Fibroblast of skin of back (primary cell): ENCODE measurements around the gene ACIN1.
A peak's percentile ranks its signal among the peaks of the same experiment; 100 is the strongest.
"Not testable (repeated sequence)": the region's sequence is repeated elsewhere in the genome, so short reads cannot be mapped to it uniquely, and the experiment has no call there.

Source experiments
- DNase-seq: peaks from one replicate; pipeline ENCODE4 v3.0.0-alpha.2; 2013

ACIN1 gene

DNA sequence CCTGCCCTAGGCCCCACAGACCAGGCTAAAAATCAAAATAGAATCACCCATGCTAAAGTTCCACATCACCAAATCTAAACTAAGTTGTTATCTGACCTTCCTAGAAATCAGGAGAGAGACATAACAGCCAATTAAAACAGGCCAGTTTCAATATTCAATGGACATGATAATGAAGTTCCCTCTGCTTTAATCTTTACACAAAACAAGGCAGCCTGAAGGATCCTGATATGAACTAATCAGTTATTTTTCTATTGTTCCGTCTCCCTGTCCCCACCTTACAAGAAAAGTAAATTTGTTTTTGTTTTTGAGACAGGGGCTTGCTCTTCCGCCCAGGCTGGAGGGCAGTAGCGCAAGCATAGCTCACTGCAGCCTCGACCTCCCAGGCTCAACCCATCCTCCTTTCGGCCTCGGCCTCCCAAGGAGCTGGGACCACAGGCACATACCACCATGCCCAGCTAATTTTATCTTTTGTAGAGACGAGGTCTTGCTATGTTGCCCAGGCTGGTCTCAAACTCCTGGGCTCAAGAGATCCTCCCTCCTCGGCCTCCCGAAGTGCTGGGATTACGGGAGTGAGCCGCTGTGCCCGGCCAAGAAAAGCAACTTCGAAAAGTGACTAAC is 29.5 kb upstream of the ACIN1 start:
- no peak for DNase-seq

DNA sequence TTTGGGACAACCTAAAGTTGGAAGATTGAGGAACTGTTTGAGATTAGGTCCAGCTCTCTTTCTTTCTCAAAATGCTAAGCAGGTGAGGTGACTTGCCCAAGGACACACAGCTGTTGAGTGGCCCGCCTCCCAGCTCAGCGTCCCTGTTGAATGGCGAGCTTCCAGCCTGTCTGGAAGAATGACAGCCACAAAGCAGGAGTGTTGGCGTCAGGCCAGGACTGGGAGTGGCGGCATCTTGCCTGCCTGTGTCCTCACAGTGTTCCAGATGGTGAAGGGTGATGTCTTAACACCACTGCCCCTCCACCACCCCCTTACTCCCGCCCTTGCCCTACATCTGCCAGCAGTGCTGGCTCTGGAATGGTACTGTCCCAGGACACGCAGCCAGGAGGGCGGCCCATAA is 28.5 kb upstream of the ACIN1 start:
- DNase-seq, result peak; percentile 19

DNA sequence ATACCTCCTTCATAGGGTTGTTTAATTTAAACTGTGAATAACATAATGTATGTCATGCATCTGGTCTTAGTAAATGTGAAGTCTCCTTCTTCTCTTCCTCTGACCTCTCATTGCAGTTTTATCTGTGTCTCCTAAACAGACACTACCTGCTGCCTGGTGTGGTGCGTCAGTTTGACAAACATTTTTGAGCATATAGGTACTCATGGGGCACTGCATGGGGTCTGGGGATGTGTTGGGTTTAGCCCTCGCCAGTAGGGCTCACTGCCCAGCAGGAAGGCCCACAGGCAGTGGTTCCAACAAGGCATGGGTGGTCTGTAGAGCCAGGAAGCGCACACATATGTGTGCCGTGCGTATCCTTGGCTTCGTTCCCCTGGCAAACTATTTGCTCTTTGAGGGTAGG is 27.1 kb upstream of the ACIN1 start:
- DNase-seq, result no peak

DNA sequence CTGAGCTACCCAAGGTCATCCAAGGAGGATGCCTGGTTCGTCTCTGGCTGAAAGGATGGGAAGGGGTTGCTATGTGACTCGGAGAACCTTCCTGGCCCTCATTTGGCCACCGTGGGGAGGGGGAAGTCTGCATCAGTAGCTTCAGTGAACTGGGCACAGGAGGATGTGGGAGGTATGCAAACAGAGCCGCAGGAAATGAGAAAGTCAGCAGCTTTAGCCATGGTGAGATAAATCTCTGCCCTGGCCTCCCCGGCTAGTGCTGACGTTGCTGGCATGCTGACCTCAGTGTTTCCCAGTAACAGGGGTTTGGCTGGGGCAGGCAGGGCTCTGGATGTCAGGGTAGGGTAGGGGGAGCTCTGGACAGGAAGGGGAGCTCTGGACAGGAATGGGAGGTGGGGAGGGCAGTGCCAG is 26.4 kb upstream of the ACIN1 start:
- DNase-seq, result peak; percentile 20

DNA sequence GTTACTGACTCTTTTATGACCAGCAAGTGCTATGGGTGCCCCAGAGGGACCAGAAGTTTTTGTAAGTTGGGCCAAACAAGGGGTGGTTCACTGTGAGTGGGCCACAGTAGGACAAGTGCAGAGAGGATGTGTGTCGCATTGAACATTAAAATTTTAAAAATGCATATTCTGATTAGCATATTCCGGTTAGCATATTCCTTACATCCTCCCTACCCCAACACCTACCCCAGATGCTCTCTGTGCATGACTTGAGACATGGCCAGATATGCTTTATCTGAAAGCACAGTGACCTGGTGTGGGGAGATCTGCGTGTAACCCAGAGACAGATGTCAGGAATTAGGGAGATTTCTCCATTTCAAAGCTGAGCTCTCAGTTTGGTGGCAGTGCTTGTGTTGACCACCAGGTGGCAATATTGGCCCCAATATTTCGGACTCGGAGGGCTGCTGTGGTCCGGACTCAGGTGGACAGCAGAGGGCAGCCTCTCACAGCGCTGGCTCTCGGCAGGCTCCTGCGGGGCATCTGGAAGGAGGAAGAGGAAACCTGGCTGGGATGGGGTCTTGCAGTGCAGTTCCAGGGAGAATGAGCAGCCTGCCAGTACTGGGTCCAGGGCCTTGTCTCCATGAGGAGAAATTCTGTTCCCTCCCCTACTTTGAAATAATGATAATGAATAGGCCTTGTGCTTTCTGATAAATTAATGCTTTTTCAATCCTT is 25.8 kb upstream of the ACIN1 start:
- DNase-seq, result peak; percentile 80

DNA sequence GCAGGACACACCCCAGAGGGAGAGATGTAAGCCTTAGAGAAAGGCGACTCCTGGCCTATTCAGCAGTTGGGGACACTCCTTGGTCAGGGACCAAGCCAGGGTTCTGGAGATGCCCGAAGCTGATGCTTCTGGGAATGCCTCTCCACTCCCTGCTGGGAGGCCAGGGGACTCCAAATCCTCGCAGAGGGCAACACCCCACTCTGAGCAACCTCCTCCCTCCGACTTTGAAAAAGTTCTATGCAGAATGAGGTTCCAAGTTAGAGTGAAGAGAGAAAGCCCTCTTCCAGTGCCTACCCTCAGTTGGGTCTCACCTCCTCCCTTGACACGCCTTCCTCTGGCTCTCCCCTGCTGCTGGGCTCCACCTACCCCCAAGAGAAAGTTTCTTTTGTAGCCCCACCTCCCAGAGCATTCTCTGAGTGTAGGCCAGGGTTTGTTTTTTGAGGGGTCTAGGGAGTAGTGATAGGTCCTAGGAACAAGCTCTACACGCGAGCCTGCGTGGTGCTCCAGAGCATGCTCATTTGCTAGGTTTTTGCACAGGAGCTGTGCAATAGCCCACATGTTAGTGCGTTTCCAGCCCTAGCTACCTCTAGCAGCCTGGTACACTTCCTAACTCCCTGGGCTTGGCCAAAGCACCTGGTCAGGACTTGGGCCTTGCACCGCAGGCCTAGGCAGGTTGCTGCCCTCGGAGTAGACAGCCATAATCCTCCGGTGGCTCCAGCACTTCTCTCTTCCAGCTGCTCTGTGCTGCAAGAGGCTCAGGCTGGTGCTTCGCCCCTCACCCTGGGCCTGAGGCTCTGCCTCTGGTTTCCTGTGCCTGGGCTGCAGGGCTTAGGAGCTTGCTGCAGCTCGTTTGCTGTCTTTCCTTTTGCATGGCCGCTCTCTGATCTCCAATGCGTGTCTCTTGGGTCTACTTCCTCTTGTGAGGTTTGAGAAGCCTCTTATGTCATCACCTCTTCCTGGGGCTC is 24.7 kb upstream of the ACIN1 start:
- DNase-seq, result no peak

DNA sequence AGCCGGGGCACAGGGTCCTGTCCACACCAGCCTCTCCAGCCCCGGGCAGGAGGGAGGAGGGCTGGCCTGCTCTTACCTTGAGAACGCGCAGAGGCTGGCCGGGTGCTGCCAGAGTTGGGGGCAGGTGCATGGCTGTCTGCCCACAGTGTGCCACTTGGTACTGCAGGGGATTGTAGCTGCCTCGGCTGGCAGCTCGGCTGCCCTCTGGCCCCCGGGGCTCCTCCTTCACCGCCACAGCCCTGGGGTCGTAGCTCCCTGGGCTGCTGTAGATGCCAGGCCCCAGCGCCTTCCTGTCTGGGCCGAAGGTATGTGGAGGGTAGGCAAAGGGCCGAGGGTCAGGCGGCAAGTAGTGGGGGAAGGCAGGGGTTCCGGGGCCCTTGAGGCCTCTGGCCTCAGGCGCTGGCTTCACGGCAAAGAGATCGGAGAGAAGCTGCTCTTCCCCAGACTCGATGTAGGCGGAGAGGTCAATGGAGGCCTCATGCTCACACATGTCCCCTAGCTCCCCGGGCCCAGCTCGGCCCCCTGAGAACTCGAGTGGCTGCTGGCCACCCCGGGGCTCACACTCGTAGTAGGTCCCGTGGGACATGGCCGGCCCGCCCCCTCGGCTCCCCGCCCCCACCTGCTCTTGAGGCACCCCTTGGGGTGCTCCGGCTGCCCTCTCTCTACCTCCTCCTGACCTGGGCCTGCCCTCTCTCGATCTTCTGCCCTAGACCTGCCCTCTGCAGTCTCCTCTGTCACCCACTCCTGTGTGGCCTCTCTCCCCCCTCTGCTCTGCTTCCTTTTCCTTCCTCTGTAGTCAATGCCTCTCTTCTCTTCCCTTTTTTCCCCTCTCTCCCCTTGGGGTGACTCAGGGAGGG is 23.8 kb upstream of the ACIN1 start, which contains the start of gene CEBPE:
Gene CEBPE (minus strand): TSS at position 750 of the 857 bp plus-strand sequence. CDS start 164 bp downstream, at position 586.
- no peak for DNase-seq

DNA sequence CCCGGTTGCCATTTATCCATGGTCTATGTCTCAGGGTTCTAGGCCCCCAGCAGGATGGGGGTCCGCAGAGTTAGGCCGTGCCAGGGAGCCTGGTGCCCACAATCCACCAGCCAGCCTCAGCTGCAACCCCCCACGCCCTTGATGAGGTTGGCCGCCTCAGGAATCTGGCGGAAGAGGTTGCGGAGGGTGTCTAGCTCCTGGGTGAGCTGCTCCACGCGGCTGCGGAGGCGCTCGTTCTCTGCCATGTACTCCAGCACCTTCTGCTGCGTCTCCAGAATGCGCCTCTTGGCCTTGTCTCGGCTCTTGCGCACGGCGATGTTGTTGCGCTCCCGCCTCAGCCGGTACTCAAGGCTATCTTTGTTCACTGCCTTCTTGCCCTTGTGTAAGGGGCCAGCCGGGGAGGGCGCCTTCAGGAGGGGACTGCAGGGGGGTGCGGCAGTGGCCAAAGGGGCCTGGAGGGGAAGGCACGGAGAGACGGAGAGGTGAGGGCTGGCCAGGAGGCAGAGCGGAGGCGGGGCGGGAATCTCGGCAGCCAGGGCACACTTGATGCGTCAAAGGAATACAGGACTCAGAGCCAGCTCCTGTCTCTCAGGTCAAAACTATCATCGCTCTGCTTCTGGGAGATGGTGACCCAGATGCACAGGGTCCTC is 22.6 kb upstream of the ACIN1 start:
- DNase-seq, result no peak

DNA sequence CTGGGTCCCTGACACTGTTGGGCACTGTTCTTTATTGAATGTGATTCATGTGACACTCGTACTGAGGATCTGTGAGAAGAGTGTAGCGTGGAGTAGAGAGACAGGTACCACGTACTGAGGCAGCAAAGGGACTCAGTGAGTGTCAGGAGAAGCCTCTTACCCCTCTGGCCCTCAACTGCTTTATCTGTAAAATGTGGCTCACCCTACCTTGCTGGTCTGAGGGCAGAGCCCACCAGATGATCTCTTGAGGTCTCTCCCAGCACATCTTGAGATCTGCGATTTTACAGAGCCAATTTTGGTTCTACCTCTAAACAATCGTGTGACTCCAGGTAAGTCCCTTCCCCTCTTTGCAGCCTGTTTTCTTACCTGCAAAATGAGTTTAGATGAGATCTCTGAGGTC is 21.0 kb upstream of the ACIN1 start:
- no peak for DNase-seq

DNA sequence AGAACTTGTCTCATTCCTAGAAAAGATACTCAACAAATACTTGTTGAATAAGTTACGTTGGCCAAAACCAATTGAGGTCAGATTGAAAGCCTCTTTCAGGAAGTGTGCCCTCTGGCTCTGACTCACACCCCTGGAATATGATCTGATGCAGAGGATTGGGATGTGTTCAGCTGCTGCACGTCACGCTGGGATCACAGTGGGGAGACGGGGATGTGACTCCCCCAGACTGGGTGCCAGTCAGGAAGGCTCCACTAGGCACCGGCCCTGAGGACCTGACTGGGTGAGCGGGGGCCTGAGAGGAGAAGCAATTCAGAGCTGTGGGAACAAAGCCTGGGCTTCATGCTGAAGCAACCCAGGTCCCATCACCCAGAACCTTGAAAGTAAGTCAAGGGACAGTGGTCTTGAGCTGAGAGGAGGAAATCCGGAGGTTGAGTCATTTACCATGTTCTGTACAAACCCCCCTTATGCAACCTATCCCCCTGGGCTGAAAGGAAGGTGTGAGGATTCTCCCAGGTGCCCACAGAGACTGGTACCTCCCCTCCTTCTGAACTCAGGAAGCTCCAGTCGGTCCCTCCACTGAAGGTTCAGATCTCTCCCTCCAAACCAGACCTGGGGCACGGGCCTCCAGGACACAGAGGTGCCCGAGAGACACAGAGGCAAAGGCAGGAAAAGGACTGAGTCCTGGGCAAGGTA is 20.2 kb upstream of the ACIN1 start:
- peak; percentile 97 for DNase-seq

DNA sequence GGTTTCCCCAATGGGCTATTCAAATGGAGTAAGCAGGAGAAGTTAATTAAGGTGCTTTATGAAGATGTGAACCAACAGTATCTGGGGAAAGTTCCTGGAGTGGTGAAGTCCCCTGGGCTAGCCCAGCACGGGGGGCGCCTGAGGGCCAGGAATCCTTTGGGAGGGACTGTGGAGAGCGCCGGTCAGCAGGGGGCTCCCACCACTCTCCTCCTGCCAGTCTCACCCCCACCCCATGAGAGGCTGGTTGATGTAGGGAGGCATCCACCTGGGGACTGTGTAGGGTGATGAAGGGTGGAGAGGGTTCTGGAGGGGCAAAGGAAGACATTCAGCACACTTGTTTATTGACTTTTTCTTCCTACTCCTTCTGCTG is 19.7 kb upstream of the ACIN1 start:
- DNase-seq, result no peak

DNA sequence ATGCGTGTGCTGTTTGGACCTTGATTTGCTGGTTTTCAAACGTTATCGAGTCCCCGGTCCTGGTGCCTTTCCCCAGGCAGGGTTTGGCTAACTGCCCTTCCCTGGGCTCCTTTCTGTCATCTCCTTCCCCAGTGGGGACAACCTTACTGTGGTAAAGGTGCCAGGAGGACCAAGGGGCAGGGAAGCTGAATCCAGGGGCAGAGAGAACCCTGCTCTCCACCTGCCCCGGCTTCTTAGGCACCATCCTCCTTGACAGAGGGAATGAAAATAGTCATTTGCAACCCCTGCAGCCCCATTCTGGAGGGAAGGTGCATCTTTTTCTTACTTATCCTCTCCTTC is 19.2 kb upstream of the ACIN1 start:
- no peak for DNase-seq

DNA sequence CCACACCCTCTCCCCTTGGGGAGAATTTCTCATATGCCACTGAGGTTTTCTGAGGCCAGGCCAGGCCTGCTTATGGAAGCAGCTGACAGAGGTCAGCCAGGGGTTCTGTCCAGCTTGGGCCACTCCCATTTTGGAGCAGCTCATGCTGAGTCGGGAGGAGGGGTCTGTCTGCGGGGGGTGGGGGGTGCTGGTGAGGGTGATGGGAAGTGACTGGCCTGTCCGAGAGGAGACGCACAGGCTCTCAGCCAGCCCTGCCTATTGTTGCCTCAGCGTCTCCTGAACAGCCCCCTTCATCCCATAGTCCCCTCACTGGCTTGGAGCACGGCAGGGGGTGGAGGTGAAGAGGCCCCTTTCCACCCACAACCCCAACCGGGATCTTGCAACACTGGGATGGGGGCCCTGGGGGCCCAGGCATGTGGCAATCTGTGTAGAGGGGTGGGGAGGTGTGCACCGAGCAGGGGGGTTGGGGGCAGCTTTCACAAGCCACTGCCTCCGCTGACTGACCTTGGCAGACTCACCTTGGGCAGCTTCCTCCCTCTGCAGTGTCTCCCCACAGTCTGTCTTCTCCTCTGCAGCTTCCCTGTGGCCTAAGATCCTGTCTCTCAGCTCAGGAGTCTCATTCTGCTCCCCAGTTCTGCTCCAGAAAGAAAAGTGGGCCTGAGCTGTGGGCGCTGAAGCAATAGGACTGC is 18.6 kb upstream of the ACIN1 start:
- DNase-seq, result no peak

DNA sequence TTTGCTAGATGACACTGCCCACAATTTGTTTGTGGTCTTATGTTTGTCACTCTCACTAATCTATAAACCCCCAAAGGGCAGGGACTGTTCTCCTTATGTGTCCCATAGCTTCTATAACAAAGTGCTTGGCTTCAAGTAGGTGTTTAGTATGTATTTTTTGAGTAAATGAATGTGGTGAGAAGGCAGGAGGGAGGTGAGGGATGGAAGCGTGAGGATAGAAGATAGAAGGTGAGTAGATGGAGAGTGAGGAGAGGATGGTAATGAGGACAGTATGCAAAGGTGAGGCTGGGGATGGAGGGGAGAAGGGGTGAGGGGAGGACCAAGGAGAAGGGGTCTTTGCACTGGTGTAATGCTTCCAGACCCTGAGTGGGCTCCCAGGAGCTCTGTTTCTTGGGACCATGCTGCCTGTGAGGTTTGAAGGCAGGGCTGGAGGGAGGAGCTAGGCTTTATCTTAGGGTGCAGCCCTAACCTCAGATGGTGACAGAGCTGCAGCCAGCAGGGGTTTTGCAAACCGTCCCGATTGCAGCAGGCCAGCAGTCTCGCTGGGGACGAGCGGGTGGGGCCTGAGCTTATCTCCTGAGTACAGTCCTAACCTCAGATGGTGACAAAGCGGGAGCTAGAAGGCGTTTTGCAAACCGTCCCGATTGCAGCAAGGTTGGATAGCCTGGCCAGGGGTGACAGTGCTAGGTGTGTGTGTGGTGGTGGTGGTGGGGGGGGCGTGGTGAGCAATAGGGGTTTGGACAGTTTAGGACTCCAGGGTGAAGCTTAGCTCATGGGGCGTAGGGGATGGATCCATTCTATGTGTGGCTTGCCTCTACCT is 17.6 kb upstream of the ACIN1 start:
- DNase-seq, result no peak

DNA sequence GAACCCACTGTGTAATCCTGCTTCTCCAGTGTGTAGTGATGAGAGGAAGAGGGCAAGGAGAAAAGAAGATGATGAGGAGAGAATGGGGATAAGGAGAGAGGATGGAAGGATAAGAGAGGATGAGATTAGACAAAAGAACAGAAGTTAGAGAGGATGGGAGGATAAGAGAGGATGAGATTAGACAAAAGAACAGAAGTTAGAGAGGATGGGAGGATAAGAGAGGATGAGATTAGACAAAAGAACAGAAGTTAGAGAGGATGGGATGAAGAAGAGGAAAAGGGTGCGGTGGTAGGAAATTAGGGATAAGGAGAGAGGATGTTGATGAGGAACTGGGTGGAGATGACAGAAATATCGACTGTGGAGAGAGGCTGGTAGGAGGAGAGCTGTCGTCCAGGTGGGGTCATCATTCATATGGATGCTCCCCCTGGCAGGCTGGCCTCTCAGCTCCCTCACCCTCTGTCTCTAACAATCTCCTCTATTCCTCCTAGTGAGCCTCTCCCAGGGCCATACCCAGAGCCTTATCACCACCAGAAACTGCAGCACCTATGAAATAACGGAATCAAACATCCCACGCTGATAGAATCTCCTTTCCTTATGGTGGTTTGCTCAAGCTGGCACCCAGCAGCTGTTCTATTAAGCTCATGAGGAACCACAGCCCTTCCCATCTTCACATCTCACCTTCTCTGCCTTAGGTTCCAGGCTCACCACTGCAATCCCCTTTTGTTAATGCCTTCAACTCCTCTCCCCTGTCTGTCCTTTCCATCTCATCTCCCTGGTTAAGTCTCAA is 15.8 kb upstream of the ACIN1 start:
- DNase-seq, result no peak

DNA sequence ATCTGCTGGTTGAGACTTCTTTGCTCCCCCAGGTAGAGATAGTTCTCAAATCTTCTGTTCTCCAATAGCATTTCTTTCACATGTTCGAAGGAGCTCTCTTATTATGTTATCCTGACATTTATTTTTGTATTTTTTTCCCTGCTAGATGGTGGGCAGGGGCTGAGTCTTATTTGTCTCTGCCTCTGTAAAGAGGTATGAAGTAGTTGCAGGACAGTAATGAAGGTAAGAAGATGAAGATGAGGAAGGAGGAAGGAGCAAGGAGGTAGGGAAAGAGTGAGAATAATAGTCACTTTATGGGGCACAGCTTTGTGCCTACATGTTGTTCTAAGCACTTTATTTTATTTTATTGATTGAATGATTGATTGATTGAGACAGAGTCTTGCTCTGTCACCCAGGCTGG is 14.8 kb upstream of the ACIN1 start:
- DNase-seq, result no peak

DNA sequence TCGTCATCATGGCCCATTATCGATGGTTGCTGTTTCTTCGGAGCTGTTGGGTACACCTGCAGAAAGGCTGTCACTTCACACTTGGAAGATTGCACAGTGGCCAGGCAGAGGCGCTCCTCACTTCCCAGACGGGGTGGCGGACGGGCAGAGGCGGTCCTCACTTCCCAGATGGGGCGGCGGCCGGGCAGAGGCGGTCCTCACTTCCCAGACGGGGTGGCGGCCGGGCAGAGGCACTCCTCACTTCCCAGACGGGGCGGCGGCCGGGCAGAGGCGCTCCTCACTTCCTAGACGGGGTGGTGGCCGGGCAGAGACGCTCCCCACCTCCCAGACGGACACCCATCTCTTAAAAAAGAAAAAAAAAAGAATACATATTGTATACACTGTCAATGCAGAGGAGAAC is 13.2 kb upstream of the ACIN1 start:
- not testable (repeated sequence) for DNase-seq

DNA sequence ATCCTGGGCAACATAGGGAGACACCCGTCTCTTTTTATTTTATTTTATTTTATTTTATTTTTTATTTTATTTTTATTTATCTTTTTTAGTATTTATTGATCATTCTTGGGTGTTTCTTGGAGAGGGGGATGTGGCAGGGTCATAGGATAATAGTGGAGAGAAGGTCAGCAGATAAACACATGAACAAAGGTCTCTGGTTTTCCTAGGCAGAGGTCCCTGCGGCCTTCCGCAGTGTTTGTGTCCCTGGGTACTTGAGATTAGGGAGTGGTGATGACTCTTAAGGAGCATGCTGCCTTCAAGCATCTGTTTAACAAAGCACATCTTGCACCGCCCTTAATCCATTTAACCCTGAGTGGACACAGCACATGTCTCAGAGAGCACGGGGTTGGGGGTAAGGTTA is 12.7 kb upstream of the ACIN1 start:
- DNase-seq, result not testable (repeated sequence)

DNA sequence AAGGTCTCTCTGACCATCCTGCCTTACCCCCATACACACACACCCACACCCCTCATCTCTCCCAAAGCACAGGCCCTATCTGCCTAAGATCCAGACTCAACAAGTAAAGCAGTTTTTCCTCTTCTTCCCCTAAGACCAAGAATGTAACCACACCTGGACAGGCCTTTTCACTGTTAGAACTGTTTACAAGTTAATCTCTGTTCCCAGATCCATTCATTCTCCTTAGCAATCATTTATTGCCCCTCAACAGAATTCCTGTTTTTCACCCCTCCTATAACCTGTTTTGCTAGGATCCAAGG is 11.8 kb upstream of the ACIN1 start:
- no peak for DNase-seq
